Measurements from ENCODE around the gene POFUT2. TPM values are rescaled to one million over a fixed set of nuclear protein-coding genes. Genes with fewer than 3 reads are reported as not detected.

Gene POFUT2
- total RNA-seq, 1 experiment from 2014 or later: 14.3 TPM

DNA sequence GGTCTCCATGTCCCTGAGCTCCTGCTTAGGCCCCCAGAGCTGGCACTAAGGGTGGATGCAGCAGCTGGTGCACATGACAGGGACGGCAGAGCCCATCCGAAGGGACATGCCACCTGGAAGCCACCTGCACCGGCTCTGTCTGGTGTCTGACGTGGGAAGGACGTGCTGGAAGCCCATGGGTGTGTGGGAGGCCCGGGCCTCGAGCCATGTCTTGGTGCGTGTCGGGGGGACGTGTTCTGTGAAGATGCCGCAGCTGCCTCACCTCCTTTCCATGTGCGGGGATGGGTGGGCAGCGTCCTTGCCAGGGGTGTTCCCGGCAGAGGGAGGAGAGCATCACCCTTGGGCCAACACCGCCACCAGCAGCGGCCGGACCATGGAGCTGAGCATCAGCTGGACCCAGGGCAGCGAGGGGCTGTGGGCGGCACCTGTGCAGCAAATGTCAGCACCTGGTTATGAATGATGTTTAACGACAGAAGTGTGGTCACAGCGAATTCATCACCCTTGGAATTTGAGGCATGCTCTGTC lies 15.5 kb upstream of the POFUT2 start:
- DNase-seq (ENCODE audit: low read depth, low spot score): no peak
- in situ Hi-C loops (cut with HindIII; ENCODE audit: low pct_unique_long_range_greater_than_20kb, low sequenced_read_pairs): no loop called here

DNA sequence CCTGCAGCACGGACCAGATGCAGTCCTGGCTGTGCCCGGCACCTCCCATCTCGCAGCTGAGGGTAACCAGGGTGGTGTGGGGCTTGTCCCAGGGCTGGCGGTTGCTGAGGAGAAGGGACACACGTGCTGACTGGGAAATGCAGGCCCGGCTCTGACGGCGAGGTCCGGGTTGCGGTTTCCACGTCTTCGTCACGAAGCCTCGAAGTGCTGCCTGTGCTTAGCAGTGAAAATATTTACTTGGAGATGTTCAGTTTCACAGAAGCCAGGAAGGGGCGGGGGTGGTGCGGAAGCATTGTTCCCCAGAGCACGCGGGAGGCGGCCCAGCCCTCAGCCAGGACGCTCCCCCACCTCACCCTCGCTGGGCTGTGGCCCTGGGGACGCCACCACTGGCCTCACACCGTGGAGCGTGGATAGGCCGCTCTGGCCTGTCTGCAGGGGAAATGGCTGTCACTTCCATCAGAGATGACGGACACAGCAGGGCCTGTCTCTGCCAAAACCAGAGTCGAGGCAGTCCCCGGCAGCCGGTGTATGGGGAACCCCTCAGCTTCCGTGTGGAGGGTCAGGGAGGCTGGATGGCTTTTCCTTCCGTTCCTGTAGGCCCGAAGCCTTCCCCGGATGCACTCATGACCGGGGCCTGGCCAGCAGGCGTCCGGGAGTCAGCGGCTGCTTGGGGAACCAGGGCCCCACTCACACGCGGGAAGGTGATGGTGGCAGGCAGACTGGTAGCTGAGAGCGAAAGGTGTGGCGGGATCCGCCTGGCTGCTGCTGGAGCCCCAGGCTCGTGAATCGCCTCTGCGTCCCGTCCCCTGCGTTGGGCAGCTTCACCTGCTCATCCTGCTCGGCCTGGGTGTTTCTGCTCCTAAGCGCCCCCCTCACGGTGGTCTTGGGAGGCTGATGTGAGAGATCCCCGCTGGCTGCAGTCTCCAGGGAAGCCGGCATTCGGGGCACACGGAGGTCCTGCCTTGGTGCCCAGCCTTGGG lies 14.7 kb upstream of the POFUT2 start:
- DNase-seq (ENCODE audit: low read depth, low spot score): no peak
- in situ Hi-C loops (cut with HindIII; ENCODE audit: low pct_unique_long_range_greater_than_20kb, low sequenced_read_pairs): no loop called here

DNA sequence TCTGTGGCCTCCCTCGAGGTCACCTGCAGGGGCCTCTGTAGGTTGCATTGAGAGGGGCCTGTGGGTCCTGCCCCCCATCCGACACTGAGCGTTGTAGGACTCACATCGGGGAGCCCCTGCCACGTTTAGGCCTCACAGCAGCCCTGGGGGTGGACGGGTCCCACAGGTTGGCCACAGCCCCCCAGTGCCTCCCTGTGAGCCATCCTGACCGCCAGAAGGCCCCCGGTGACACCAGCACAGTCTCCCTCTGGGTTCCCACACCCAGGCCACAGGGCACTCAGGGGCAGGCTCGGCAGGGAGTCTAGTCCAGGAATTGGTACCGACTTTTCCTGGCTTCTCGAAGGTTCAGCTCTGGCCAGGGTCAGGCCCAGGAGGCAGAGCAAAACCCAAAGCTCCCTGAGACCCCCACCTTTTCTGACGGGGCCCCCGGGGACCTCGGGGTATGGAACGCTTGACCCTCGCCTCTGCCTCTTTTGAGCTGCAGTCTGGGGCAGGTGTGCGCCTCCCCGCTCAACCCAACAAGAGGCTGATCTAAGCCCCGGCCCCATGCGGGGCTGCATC lies 13.9 kb upstream of the POFUT2 start:
- in situ Hi-C loops (cut with HindIII; ENCODE audit: low pct_unique_long_range_greater_than_20kb, low sequenced_read_pairs): no loop called here
- no peak for DNase-seq (ENCODE audit: low read depth, low spot score)

DNA sequence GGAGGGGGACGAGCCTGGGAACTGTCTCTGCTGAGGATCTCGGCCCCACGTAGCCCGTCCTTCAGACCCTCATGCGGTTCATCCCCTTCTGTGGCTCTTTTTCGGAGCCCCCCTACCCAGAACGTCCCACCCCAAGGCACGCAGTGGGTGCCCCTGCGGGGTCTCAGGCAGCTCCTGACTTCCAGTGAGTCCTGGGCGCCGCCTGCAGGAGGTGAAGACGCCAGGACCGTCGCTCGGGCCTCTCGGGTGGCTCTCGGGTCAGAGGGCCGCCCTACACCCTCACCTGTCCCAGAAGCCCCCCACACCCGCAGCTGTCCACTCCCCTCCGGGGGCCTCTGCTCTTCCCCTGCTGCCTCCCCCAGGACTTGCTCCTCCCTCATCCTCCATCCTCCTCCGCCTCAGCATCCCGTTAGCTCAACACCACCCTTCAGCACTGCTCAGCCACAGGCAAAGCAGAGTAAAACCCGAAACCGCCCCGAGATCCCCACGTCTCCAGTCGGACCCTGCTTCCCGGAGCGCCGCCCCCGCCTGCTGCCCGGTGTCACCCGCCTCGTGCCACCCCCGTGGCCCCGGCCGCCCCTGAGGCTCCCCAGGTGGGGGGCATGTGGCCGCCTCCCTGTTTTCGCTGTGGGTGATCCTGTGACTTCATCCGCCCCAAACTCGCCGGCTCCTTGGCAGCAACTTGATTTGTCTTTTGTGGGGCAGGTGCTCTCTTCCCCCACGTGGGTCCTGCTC lies 13.3 kb upstream of the POFUT2 start:
- in situ Hi-C loops (cut with HindIII; ENCODE audit: low pct_unique_long_range_greater_than_20kb, low sequenced_read_pairs): no loop called here
- DNase-seq (ENCODE audit: low read depth, low spot score): no peak

DNA sequence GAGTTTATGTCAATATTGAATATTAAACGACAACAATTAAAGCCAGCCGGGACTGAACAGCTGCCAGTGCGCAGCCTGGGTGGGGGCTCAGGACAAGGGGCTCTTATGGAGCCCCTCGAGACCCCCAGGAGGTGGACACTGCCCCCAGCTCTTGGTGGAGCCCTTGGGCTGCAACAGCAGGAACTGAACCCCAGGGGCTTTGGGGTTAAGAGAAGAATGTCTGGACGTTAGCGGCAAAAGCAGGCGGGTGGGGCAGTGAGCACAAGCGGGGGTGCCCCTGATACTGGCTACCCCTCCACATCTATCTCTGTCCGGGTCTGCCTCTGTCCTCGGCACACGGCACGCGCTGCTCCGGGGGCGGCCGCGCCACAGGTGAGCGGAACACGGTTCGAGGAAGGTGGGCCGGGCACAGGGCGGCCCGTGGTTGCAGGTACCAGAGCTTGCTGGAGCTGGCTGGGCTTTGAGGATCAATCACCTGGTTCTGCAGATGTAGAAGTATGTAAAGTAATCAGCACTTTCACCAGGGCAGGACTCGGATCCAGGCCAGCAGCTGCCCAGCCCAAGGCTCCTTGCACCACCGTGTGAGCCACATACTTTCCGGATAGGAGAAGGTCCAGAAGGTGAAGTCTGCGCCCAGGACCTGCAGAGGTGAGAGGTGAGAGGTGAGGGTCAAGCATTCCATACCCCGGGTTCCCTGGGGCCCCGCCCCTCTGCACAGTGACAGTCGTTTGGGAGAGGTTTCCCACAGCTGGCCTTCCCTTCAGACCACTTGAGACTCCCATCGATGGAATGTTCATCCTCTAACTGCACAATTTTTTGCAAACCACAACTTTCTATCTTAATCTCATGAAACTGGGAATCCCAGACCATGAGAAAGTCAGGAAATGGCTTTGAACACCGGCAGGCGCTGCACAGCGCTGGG lies 12.4 kb upstream of the POFUT2 start:
- no peak for DNase-seq (ENCODE audit: low read depth, low spot score)
- in situ Hi-C loops (cut with HindIII; ENCODE audit: low pct_unique_long_range_greater_than_20kb, low sequenced_read_pairs): no loop called here

DNA sequence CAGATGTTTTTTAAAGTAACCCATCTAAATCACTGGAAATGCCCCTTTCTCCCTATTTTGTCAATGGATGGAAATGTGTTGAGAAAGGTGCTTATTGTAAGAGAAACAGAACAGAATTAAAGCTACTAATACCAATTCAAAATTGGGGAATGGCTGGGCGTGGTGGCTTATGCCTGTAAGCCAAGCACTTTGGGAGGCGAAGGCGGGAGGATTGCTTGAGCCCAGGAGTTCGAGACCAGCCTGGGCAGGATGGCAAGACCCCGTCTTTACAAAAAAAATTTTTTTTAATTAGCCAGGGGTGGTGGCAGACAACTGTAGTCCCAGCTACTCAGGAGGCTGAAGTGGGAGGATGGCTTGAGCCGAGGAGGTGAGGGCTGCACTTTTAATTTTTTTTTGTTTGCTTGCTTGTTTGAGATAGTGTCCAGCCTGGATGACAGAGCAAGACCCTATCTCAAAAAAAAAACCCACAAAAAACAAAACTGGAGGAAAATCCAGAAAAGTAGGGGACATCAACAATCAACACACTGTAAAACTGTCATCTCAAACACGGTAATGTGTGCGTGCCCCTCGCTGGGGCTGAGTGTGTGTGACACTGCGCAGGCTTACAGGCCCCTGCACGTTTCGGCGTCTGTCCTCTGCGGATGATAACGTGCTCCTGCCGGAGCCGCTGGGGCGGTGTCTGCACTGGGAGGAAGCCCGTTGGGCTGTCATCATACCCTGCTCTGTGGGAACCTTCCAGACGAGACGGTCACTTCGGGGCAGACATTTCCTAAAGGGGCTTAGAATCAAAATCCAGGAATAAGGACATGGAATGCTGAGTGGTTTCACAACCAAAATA lies 11.6 kb upstream of the POFUT2 start:
- no peak for DNase-seq (ENCODE audit: low read depth, low spot score)
- in situ Hi-C loops (cut with HindIII; ENCODE audit: low pct_unique_long_range_greater_than_20kb, low sequenced_read_pairs): no loop called here

DNA sequence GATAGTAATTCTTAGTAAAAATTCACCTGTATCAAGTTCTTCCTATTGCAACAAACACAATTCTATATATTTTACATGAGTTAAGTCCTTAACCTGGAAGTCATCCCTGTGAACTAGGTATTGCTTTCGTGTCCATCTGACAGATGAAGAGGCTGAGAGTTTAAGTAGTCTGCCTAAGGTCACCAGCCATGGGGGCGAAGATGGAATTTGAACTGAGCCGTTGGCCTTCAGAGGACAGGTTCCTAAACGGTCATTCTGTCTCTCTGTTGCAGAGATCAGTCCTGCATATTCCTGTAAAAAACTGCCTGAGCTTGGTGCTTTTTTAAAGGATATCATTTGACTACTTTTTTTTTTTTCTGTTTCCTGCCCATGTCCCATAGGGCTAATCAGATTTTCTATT lies 10.2 kb upstream of the POFUT2 start:
- in situ Hi-C loops (cut with HindIII; ENCODE audit: low pct_unique_long_range_greater_than_20kb, low sequenced_read_pairs): no loop called here
- no peak for DNase-seq (ENCODE audit: low read depth, low spot score)

DNA sequence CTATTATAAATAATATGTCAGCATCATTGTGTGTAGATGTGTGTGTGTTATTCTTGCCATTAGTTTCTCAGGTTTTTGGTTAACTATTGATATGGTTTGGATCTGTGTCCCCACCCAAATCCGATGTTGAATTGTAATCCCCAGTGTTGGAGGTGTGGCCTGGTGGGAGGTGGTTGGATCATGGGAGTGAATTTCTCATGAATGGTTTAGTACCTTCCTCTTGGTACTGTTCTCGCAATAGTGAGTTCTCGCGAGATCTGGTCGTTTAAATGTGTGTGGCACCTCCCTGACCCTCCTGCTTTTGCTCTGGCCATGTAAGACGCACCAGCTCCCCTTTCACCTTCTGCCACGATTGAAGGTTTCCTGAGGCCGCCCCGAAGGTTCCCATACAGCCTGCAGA lies 9.6 kb upstream of the POFUT2 start:
- no peak for DNase-seq (ENCODE audit: low read depth, low spot score)
- in situ Hi-C loops (cut with HindIII; ENCODE audit: low pct_unique_long_range_greater_than_20kb, low sequenced_read_pairs): no loop called here

DNA sequence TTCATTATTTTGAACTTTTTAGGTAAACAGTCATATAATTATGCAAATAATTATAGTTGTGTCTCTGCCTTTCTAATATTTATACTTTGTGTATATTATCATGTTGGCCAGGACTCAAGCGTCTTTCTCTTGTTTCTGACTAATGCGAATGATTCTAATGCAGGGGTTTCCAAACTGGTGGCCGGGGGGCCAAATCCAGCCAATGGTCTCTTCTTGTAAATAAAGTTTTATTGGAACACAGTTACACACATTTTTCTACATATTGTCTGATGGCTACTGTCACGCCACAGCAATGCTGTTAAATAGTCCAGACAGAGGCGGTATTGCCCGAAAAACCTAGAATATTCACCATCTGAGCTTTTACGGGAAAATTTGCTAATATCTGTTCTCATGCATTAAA lies 8.9 kb upstream of the POFUT2 start:
- in situ Hi-C loops (cut with HindIII; ENCODE audit: low pct_unique_long_range_greater_than_20kb, low sequenced_read_pairs): no loop called here
- no peak for DNase-seq (ENCODE audit: low read depth, low spot score)

DNA sequence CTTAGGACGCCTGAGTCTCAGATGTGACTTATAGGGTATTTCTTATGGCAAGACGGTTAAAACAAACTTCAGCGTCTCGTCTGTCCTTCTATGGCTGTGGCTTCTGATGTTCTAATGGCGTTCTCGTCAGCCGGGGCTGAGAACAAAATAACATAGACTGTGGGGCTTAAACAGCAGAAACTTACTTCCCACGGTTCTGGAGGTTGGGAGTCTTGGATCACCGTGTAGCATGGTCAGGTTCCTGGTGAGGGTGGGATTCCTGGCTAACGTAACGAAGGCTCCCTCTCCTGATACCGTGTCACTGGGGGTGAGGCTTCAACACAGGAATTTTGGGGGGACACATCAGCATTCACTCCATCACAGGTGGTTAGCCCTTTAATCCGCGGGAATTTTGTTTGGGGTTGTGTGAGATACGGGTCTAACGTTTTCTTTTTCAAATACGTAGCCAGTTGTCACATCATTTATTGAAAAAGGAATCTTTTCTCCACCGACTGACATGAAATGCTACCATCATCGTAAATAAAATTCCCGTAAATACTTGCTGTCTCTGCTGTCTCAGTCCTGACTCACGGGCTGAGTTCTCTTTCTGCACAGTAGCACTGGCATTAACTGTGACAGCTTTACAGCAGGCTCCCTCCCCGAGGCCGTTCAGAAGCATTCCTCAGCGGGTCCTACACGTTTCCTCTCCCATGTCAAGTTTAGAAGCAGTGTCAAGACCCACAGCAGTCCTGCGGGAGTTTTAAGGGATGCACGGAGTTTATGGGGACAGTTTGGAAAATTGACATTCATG lies 8.1 kb upstream of the POFUT2 start:
- in situ Hi-C loops (cut with HindIII; ENCODE audit: low pct_unique_long_range_greater_than_20kb, low sequenced_read_pairs): no loop called here
- DNase-seq (ENCODE audit: low read depth, low spot score): no peak

DNA sequence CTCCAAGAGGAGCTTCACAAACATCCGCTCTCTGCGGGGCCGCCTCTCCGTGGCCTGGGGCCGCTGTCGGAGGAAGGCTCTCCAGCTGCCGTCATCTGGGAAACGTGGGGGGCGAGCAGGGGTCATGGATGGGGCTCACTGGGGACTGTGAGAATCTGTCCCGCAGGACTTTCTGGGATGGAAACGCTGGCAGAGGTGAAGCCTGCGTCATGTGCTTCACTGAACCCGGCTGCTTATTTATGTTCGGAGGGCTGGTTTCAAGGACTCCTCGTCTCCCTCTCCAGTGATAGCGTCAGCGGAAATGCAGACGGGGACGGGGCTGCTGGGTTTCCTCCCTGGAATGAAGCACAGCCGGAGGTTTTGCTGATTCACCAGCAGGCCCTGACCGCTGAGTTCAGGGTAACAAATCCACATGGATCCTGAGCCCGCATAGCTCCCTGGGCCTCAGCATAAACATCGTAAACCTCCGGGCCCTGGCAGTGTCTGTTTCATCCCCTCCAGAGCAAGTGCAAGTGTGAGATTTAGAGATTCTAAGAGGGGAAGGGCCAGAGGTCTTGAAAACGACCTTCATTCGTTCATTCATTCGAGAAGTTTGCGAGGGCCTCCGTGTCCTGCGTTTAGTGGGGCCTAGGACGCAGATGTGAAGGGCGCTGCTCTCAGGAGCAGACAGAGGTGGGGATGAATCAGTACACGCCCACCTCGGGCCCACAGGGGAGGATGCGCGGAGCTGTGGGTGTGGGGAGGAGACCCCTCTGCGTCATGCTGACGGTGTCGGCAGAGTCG lies 7.0 kb upstream of the POFUT2 start:
- in situ Hi-C loops (cut with HindIII; ENCODE audit: low pct_unique_long_range_greater_than_20kb, low sequenced_read_pairs): no loop called here

DNA sequence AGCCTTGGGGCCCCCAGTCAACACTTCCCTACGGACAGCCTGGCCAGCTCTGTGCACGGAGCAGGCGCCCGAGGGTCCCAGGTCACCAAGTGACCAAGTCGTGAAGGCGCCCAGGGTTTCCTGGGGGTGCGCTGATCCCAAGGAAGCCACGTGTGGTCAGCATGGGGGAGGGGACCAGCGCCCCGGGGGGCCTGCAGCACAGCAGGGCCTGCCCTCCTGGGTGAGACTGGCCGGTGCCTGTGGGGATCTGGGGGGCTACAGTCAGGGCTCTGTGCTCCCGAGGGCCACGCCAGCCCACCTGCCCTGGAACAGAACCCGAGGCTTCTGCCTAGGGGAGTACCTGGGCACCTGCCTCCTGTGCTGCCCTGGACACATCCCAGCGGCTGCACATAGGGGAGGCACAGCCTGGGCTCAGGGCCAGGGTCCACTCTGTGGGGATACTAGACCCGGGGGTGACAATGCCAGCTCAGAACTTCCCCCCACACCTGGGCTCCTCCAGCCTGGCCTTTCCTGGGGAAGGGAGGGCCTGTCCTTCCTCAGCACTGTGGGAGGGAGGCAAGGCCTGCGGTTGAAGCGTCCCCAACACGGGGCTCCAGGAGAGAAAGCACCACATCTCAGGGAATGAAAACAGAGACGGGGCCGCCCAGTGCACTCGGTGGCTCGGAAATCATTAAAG lies 6.2 kb upstream of the POFUT2 start:
- no peak for DNase-seq (ENCODE audit: low read depth, low spot score)
- in situ Hi-C loops (cut with HindIII; ENCODE audit: low pct_unique_long_range_greater_than_20kb, low sequenced_read_pairs): no loop called here

More for the DNA sequence above, 7.0 kb upstream of the POFUT2 start:
- DNase-seq (ENCODE audit: low read depth, low spot score): no peak

DNA sequence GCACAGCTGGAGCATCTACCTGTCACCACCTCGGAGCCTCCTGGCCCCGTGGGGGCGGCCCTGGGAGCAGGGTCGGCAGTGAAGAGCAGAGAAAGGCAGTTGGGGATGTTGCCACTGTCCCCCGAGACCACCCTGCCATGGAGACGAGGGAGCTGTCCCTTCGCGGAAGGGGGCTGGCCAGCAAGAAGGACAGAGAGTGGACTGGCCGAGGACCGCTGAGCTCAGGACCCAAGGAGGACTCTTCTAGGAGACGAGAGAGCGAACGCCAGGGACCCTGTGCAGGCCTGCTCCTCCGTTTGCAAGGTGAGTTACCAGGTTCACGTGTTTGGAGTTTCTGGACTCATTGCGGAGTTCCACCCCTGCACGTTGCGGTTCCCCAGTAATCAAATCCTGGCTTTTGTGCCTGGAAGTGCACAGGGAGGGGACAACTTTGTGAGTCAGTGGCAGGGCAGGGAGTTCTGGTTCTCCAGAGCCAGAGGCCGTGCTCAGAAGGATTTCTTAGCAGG lies 5.6 kb upstream of the POFUT2 start:
- DNase-seq (ENCODE audit: low read depth, low spot score): no peak
- in situ Hi-C loops (cut with HindIII; ENCODE audit: low pct_unique_long_range_greater_than_20kb, low sequenced_read_pairs): no loop called here

DNA sequence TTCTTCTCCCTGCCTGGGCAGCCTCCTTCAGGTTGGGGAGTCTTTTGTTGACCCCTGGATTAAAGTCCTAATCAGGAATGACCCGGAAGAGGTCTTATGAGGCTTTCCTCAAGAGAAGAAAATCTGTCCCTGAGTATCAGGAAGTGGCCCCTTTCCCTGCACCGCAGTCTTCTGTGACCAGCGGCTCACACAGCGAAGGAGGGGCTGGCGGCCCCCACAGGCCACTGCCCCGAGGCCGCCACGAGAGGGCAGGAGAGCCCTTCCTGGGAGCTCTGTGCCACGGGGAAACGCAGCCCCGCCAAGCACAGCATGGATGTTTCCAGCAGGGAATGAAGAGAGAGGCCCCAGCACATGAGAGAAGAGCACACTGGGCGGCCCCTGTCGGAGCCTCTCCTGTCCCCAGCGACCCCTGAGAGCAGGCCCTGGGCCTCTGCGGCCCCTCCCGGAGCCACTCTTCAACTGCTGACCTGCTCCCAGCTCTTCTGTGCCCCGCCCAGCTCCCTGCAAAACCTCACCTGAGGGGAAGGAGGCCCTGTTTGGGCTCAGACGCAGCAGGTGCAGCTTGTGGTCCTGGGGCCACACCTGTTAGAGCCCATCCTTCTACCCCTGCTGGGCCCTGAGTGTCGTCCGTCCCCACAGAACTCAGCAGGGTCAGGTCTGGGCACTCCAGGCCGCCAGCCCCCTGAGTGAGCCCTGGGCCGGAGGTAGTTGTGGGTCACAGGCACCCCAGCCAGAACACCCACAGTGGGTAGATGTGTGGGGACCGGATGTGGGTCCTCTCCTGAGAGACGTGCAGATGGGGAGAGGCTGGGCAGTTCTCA lies 4.9 kb upstream of the POFUT2 start:
- DNase-seq (ENCODE audit: low read depth, low spot score): peak; percentile 79
- in situ Hi-C loops (cut with HindIII; ENCODE audit: low pct_unique_long_range_greater_than_20kb, low sequenced_read_pairs): no loop called here

Data from SK-MEL-5 (cell line).